Fibroblast of peridontal ligament (primary cell): ENCODE results near the gene PRDM12.

Experiments used
- DNase-seq: peaks from one replicate; pipeline ENCODE4 v3.0.0-alpha.2; 2010; ENCODE audit errors: extremely low read depth

The PRDM12 gene

GRCh38 chr9:130664251-130665028, at the start of gene PRDM12:
Gene PRDM12 (plus strand): TSS chr9:130664594. CDS start chr9:130664654, 60 bp downstream.
- DNase-seq, result no peak

- DNase-seq, result no peak
Observed at GRCh38 chr9:130616451-130616850, 47.9 kb upstream of the PRDM12 start.

- no peak for DNase-seq
Observed at GRCh38 chr9:130623466-130623865, 40.9 kb upstream of the PRDM12 start.

GRCh38 chr9:130624154-130624553, 40.2 kb upstream of the PRDM12 start:
- DNase-seq, result no peak

GRCh38 chr9:130626249-130626996, 38.0 kb upstream of the PRDM12 start:
- DNase-seq, result no peak

GRCh38 chr9:130627051-130627450, 37.3 kb upstream of the PRDM12 start:
- DNase-seq, result no peak

- no peak for DNase-seq
Observed at GRCh38 chr9:130627896-130628792, 36.2 kb upstream of the PRDM12 start.

GRCh38 chr9:130629443-130630070, 34.8 kb upstream of the PRDM12 start:
- DNase-seq, result no peak

- DNase-seq, result no peak
Observed at GRCh38 chr9:130630071-130630450, 34.3 kb upstream of the PRDM12 start.

- no peak for DNase-seq
Observed at GRCh38 chr9:130630506-130631330, 33.7 kb upstream of the PRDM12 start.

- DNase-seq, result no peak
Observed at GRCh38 chr9:130631331-130632080, 32.9 kb upstream of the PRDM12 start.

- no peak for DNase-seq
Observed at GRCh38 chr9:130632081-130632710, 32.2 kb upstream of the PRDM12 start.

GRCh38 chr9:130632841-130633240, 31.6 kb upstream of the PRDM12 start:
- no peak for DNase-seq

- no peak for DNase-seq
Observed at GRCh38 chr9:130633336-130634190, 30.8 kb upstream of the PRDM12 start.

- no peak for DNase-seq
Observed at GRCh38 chr9:130634191-130634768, 30.1 kb upstream of the PRDM12 start.

- no peak for DNase-seq
Observed at GRCh38 chr9:130634801-130635200, 29.6 kb upstream of the PRDM12 start.

- DNase-seq, result no peak
Observed at GRCh38 chr9:130635306-130635705, 29.1 kb upstream of the PRDM12 start.
